AG04449 (cell line): ENCODE results near the gene INSRR.

Experiments
- CTCF ChIA-PET: fragments of 350-600 bp; formaldehyde crosslinking; extraction: SDS; loops from one replicate; lab custom pipeline; 2021; ENCODE audit warnings: antibody characterized with exemption; lab: Yijun Ruan, JAX
- POLR2A ChIA-PET: fragments of 400-600, 350-600 bp; formaldehyde crosslinking; extraction: SDS; loops from one replicate; lab custom pipeline; 2020; ENCODE audit warnings: antibody characterized with exemption, inconsistent platforms; lab: Yijun Ruan, JAX
- DNase-seq: peaks from one replicate; pipeline ENCODE4 v3.0.0-alpha.2; 2010; ENCODE audit warnings: low read depth, low spot score
- H3K4me3 ChIP-seq: 2 replicates; pipeline ENCODE4 v1.5.1; 2011; ENCODE audit warnings: low read depth, mild to moderate bottlenecking, control low read depth, low read length
- CTCF ChIP-seq: IDR thresholded peaks from one replicate; pipeline ENCODE4 v1.5.1; 2011; ENCODE audit warnings: mild to moderate bottlenecking, moderate library complexity, low read length, control low read depth, inconsistent platforms; ENCODE audit not compliant: insufficient read depth; ENCODE audit errors: missing control alignments

INSRR gene

GRCh38 chr1:156885314-156885713, 26.4 kb upstream of the INSRR start:
- no peak for TF ChIP-seq CTCF
- no peak overlapping the region for H3K4me3 ChIP-seq
- DNase-seq, result no peak
- CTCF ChIA-PET, result interaction anchor here (1.4 to 23.6 kb wide), 8 partner anchors 9 to 197 kb away, joined by 3 to 678 read pairs (median 210); partner anchors contain the start of genes INSRR, ISG20L2, LRRC71 and METTL25B
- POLR2A ChIA-PET, result no interaction called here

GRCh38 chr1:156884560-156885184, 25.8 kb upstream of the INSRR start:
- TF ChIP-seq CTCF, result no peak
- ChIA-PET CTCF (interaction anchor here (1.1 to 23.6 kb wide), 10 partner anchors 8 to 225 kb away, joined by 3 to 678 read pairs (median 190); partner anchors contain the start of genes INSRR, ISG20L2, LRRC71 and METTL25B), POLR2A (no interaction called here)
- DNase-seq, result no peak
- no peak overlapping the region for H3K4me3 ChIP-seq

GRCh38 chr1:156883919-156884318, 25.0 kb upstream of the INSRR start:
- H3K4me3 ChIP-seq, result no peak overlapping the region
- POLR2A ChIA-PET, result no interaction called here
- TF ChIP-seq CTCF, result no peak
- no peak for DNase-seq
- CTCF ChIA-PET, result interaction anchor here (0.9 to 23.6 kb wide), 11 partner anchors 5 to 224 kb away, joined by 3 to 678 read pairs (median 204); partner anchors contain the start of genes INSRR, ISG20L2, LRRC71 and METTL25B

GRCh38 chr1:156882543-156882942, 23.6 kb upstream of the INSRR start:
- POLR2A ChIA-PET, result no interaction called here
- no peak overlapping the region for H3K4me3 ChIP-seq
- CTCF ChIA-PET, result interaction anchor here (1.5 to 23.6 kb wide), 4 partner anchors 6 to 156 kb away, joined by 7 to 678 read pairs (median 116); partner anchors contain the start of genes INSRR, LRRC71, NTRK1 and PEAR1
- no peak for DNase-seq
- TF ChIP-seq CTCF, result no peak

GRCh38 chr1:156881663-156882062, 22.7 kb upstream of the INSRR start:
- no peak overlapping the region for H3K4me3 ChIP-seq
- DNase-seq, result no peak
- no peak for TF ChIP-seq CTCF
- ChIA-PET CTCF (interaction anchor here (1.2 to 23.6 kb wide), 7 partner anchors 7 to 197 kb away, joined by 3 to 678 read pairs (median 9); partner anchors contain the start of genes INSRR, LRRC71, NTRK1 and PEAR1), POLR2A (no interaction called here)

GRCh38 chr1:156881101-156881500, 22.2 kb upstream of the INSRR start:
- no peak for TF ChIP-seq CTCF
- H3K4me3 ChIP-seq, result no peak overlapping the region
- DNase-seq, result no peak
- ChIA-PET POLR2A (no interaction called here), CTCF (interaction anchor here (0.8 to 23.6 kb wide), 10 partner anchors 7 to 197 kb away, joined by 3 to 678 read pairs (median 8); partner anchors contain the start of genes INSRR, LRRC71, NTRK1 and PEAR1)
